Fibroblast of lung (primary cell): ENCODE measurements around the gene ANKRD44. TPM values are rescaled to one million over a fixed set of nuclear protein-coding genes. Genes with fewer than 3 reads are reported as not detected.
A peak's percentile ranks its signal among the peaks of the same experiment; 100 is the strongest.

Experiments
- DNase-seq, 2 donors: peaks; one replicate each; pipeline versions ENCODE4 v3.0.0 to v3.0.0-alpha.2; 2010; ENCODE audit warnings: low read depth in 2 of 2
- H2AFZ ChIP-seq: 2 replicates; pipeline ENCODE4 v1.5.1; 2012; ENCODE audit warnings: low read length, control low read depth, inconsistent platforms
- H3K27ac ChIP-seq: 2 replicates; pipeline ENCODE4 v1.5.1; 2011; ENCODE audit warnings: low read length, control low read depth; ENCODE audit not compliant: insufficient read depth
- H3K27me3 ChIP-seq: 2 replicates; pipeline ENCODE4 v1.5.1; 2011; ENCODE audit warnings: mild to moderate bottlenecking, low read length; ENCODE audit not compliant: control insufficient read depth, insufficient read depth
- H3K36me3 ChIP-seq: 2 replicates; pipeline ENCODE4 v1.5.1; 2011; ENCODE audit warnings: low read length; ENCODE audit not compliant: control insufficient read depth, insufficient read depth
- H3K4me1 ChIP-seq: 2 replicates; pipeline ENCODE4 v1.5.1; 2011; ENCODE audit warnings: low read length; ENCODE audit not compliant: control insufficient read depth, insufficient read depth; ENCODE audit errors: extremely low read depth
- H3K4me2 ChIP-seq: 2 replicates; pipeline ENCODE4 v1.5.1; 2011; ENCODE audit warnings: low read length, control low read depth; ENCODE audit not compliant: insufficient read depth; ENCODE audit errors: extremely low read depth
- H3K4me3 ChIP-seq, 4 experiments: fragments of 200-600 bp in 1 of 4; sonication (generic) in 1 of 4; replicated peaks in 1 of 4; 2 replicates each; pipeline ENCODE4 v1.5.1; 2011 to 2016; ENCODE audit warnings: low read length in 4 of 4, low read depth in 3 of 4, mild to moderate bottlenecking in 3 of 4, control low read depth in 2 of 4, inconsistent platforms in 1 of 4, mixed read lengths in 1 of 4; ENCODE audit not compliant: insufficient read depth in 1 of 4; ENCODE audit errors: control extremely low read depth in 1 of 4
- H3K79me2 ChIP-seq: 2 replicates; pipeline ENCODE4 v1.5.1; 2012; ENCODE audit warnings: mild to moderate bottlenecking, low read length, inconsistent platforms; ENCODE audit not compliant: control insufficient read depth, insufficient read depth
- H3K9ac ChIP-seq: 2 replicates; pipeline ENCODE4 v1.5.1; 2011; ENCODE audit warnings: mild to moderate bottlenecking, low read length, control low read depth; ENCODE audit not compliant: insufficient read depth
- H3K9me3 ChIP-seq: 2 replicates; pipeline ENCODE4 v1.5.1; 2012; ENCODE audit warnings: low read depth, low read length; ENCODE audit not compliant: control insufficient read depth, insufficient read depth
- H4K20me1 ChIP-seq: 2 replicates; pipeline ENCODE4 v1.5.1; 2011; ENCODE audit warnings: low read length; ENCODE audit not compliant: control insufficient read depth, insufficient read depth; ENCODE audit errors: extremely low read depth
- EZH2 ChIP-seq: IDR thresholded peaks from 2 replicates; pipeline ENCODE4 v1.5.1; 2012; ENCODE audit warnings: low read length, control low read depth, mild to moderate bottlenecking; ENCODE audit errors: missing control alignments
- polyA plus RNA-seq, 2 donors: library from polyadenylated mRNA; depleted of rRNA in 1 of 2; stranded (reverse) in 1 of 2; unstranded in 1 of 2; fragments of >200 nt; gene quantifications; 2 replicates each; pipeline ENCODE4 v1.2.1, GENCODE V29; 2011 to 2012; ENCODE audit warnings: missing spikeins in 1 of 2
- total RNA-seq: library from RNA; depleted of rRNA; stranded (reverse); fragments of >200 nt; gene quantifications from 2 replicates; pipeline ENCODE4 v1.2.1, GENCODE V29; 2014
- TF ChIP-seq, protein P1 (sequence below), 2 donors: IDR thresholded peaks in 1 of 2; conservative IDR thresholded peaks in 1 of 2; 1 replicate in 1 of 2; 2 replicates in 1 of 2; pipeline ENCODE4 v1.5.1; 2011 to 2012; ENCODE audit warnings: low read length in 2 of 2, control low read depth in 1 of 2, inconsistent platforms in 1 of 2, low read depth in 1 of 2, mild to moderate bottlenecking in 1 of 2

The ANKRD44 gene
- total and polyA plus RNA-seq, 2 donors (not counting 1 experiment from before 2014, with no cell fraction given), result 7.6 to 9.7 TPM

DNA sequence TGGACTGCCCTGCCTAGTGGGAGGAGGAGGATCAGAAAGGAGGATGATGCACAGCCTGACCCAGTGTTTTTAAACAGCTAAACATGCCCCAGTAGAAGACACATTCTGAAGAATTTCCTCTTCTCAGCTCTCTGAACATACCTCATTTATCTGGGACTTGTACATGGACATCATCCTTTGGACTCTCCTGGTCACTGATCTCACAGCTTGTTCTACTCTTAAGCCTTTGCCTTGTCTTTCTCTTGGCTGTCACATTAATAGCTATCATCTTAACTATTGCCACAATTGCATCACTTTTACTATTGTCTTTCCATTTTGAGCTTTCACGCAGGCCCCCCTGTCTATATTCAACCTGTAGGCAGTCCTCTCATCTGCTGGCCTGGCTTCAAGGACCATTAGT lies 342.1 kb downstream of the ANKRD44 start:
- no peak overlapping the region for H3K4me3 ChIP-seq
- TF ChIP-seq EZH2, result no peak
- TF ChIP-seq, protein P1, sequence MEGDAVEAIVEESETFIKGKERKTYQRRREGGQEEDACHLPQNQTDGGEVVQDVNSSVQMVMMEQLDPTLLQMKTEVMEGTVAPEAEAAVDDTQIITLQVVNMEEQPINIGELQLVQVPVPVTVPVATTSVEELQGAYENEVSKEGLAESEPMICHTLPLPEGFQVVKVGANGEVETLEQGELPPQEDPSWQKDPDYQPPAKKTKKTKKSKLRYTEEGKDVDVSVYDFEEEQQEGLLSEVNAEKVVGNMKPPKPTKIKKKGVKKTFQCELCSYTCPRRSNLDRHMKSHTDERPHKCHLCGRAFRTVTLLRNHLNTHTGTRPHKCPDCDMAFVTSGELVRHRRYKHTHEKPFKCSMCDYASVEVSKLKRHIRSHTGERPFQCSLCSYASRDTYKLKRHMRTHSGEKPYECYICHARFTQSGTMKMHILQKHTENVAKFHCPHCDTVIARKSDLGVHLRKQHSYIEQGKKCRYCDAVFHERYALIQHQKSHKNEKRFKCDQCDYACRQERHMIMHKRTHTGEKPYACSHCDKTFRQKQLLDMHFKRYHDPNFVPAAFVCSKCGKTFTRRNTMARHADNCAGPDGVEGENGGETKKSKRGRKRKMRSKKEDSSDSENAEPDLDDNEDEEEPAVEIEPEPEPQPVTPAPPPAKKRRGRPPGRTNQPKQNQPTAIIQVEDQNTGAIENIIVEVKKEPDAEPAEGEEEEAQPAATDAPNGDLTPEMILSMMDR (conservative IDR thresholded peaks at IDR 0.05 in 1 of 2, IDR thresholded peaks at IDR 0.05 in 1 of 2; ENCODE audit: low read depth in 1 of 2, low read length in 2 of 2), result no peak
- H3K27me3 ChIP-seq, result no peaks in the 10 kb centered on the region
- no peak overlapping the region for H2AFZ ChIP-seq
- H4K20me1 ChIP-seq, result no peaks in the 10 kb centered on the region
- H3K79me2 ChIP-seq, result no peaks in the 10 kb centered on the region
- H3K4me1 ChIP-seq, result peaks cover 2% of the 10 kb centered on the region
- no peak overlapping the region for H3K4me2 ChIP-seq
- no peak for DNase-seq
- H3K9me3 ChIP-seq, result no peaks in the 10 kb centered on the region
- H3K36me3 ChIP-seq, result no peaks in the 10 kb centered on the region
- H3K9ac ChIP-seq, result no peak overlapping the region
- no peak overlapping the region for H3K27ac ChIP-seq

DNA sequence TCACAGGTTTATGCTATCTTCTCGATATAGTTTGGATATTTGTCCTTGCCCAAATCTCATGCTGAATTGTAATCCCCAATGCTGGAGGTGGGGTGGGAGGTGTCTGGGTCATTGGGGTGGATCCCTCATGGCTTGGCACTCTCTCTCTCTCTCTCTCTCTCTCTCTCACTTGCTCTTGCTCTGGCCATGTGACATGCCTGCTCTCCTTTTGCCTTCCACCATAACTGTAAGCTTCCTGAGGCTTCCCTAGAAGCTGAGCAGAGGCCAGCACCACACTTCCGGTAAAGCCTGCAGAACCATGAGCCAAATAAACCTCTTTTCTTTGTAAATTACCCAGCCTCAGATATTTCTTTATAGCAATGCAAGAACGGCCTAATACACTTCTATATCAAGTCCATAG lies 342.8 kb downstream of the ANKRD44 start:
- Histone ChIP-seq H3K4me1 (peaks cover 2% of the 10 kb centered on the region), H3K9ac (no peak overlapping the region), H3K27me3 (no peaks in the 10 kb centered on the region), H3K4me2 (peak overlapping the region; percentile 76), H2AFZ (peak overlapping the region; percentile 10), H3K27ac (no peak overlapping the region), H3K4me3 (no peak overlapping the region), H4K20me1 (no peaks in the 10 kb centered on the region), H3K36me3 (no peaks in the 10 kb centered on the region), H3K79me2 (no peaks in the 10 kb centered on the region), H3K9me3 (no peaks in the 10 kb centered on the region)
- no peak for DNase-seq
- TF ChIP-seq EZH2, result no peak
- TF ChIP-seq, protein P1 (conservative IDR thresholded peaks at IDR 0.05 in 1 of 2, IDR thresholded peaks at IDR 0.05 in 1 of 2; ENCODE audit: low read depth in 1 of 2, low read length in 2 of 2), result no peak

DNA sequence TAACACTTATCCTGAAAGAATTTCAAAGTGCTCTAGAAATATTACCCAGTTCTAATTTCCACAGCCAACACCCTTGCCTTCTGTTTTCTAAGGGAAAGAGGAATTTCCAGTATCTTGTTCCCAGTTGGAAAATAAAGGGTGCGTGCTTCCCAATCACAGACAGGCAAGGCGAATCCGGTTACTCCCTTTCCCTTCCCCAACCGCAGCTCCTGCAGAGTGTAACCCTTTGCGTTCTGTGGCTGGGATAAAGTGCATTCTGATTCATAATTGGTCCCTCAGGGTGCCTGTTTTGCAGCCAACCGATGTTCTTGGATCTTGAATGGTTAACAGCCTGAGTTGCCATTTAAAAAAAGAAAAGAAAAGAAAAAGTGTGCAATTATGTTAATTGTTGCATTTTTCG lies 343.5 kb downstream of the ANKRD44 start:
- Histone ChIP-seq H4K20me1 (no peaks in the 10 kb centered on the region), H3K79me2 (no peaks in the 10 kb centered on the region), H3K36me3 (no peaks in the 10 kb centered on the region), H3K27me3 (no peaks in the 10 kb centered on the region), H3K9me3 (no peaks in the 10 kb centered on the region), H3K4me2 (peak overlapping the region; percentile 76), H3K4me1 (peaks cover 2% of the 10 kb centered on the region), H3K27ac (no peak overlapping the region), H3K4me3 (peak overlapping the region; percentile 22 to 68 (median 40)), H3K9ac (no peak overlapping the region), H2AFZ (peak overlapping the region; percentile 88)
- TF ChIP-seq EZH2, result no peak
- TF ChIP-seq, protein P1 (conservative IDR thresholded peaks at IDR 0.05 in 1 of 2, IDR thresholded peaks at IDR 0.05 in 1 of 2; ENCODE audit: low read depth in 1 of 2, low read length in 2 of 2), result no peak
- peak; percentile 73 for DNase-seq
